NCI-H187 (cell line): ENCODE results near the gene POU6F1.

Source experiments
- DNase-seq, 2 experiments: peaks; one replicate each; lab custom pipeline; 2025; lab: John Stamatoyannopoulos, UW

Gene POU6F1

DNA sequence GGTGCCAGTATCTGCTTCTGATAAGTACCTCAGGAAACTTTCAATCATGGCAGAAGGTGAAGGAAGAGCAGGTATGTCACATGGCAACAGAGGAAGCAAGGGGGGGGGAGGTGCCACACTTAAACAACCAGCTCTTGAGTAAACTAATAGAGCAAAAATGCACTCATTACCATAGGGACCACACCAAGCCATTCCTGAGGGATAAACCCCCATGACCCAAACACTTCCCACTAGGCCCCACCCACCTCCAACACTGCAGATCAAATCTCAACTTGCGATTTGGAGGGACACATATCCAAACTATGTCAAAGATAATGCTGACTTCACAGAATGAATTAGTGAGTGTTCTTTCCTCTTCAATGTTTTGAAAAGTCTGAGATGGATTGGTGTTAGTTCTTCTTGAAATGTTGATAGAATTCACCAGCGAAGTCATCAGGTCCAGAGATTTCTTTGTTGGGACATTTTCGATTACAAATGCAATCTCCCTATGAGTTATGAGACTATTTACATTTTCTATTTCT is 61.6 kb downstream of the POU6F1 start:
- DNase-seq: no peak

DNA sequence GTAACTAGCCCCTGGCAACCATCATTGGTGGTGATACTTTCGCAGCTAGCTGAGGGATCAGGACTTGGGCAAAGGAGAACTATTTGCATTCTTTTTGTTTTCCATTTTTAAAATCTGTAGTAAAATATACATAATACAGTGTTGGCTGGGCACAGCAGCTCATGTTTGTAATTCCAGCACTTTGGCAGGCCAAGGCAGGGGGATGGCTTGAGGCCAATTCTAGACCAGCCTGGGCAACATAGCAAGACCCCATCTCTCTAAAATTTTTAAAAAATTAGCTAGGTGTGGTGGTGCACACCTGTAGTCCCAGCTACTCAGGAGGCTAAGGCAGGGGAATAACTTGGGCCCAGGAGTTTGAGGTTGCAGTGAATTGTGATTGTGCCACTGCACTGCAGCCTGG is 64.9 kb downstream of the POU6F1 start:
- DNase-seq: no peak

DNA sequence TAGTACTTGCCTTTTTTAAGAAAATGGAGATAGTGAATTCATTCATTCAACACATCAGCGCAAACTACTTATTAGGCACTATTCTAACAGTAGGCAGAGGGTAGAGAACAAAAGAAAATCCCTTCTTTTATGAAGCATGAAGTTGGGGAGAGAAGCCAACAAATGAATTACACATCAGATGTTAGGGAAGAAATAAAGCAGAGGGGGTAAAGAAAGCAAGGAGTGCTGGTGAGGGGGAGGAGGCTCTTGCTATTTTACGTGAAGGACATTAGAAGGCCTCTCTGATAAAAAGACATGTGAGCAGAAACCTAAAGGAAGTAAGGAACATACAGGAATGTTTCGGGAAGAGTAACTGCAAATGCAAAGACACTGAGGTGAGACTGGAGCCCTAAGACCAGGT is 67.1 kb downstream of the POU6F1 start:
- DNase-seq: no peak

DNA sequence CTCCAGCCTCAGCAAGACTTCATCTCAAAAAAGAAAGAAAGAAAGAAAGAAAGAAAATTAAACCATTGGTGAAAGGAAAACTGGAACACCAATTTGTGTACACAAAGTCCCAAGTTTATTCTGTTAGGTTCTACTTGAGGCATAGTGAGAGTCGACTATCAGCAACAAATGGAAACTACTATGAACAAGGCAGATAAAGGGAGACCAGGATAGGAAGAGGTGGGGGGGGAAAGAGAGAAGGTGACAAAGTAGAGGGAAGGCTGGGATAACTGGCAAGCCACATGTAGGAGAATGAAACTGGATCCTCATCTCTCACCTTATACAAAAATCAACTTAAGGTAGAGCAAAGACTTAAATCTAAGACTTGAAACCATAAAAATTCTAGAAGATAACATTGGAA is 70.6 kb downstream of the POU6F1 start:
- DNase-seq: no peak

DNA sequence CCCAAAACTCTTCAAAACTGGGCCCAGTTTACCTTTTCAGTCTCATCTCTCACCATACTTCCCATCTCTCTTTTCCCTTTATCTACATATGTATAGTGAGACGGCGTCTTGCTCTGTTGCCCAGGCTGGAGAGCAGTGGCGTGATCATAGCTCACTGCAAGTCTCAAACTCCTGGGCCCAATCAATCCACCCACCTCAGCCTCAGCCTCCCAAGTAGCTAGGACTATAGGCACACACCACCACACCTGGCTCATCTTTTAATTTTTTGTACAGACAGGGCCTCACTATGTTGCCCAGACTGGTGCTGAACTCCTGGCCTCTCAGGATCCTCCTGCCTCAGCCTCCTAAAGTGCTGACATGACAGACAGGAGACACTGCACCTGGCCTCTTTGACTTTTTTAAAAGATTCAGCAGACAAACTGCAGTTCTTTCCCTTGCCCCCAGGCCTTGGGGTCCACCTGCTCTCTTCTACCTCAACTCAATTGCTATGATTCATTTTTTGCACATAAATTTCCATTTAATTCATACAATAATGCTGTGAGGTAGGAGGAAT is 78.5 kb downstream of the POU6F1 start:
- no peak for DNase-seq
